ENCODE results near the gene ITFG2. TPM values are rescaled to one million over a fixed set of nuclear protein-coding genes. Genes with fewer than 3 reads are reported as not detected.
"Not testable (repeated sequence)": the region's sequence is repeated elsewhere in the genome, so short reads cannot be mapped to it uniquely, and the experiment has no call there.

The ITFG2 gene
- total RNA-seq, 1 donor from 2014 or later, result 23.6 TPM

GRCh38 chr12:2862876-2863275 is 50.4 kb downstream of the ITFG2 start:
- no peak for DNase-seq (ENCODE audit: low spot score)

GRCh38 chr12:2863402-2863801 is 50.9 kb downstream of the ITFG2 start:
- not testable (repeated sequence) for DNase-seq (ENCODE audit: low spot score)

GRCh38 chr12:2864198-2864597 is 51.7 kb downstream of the ITFG2 start:
- DNase-seq (ENCODE audit: low spot score), result no peak

GRCh38 chr12:2868986-2869632 is 56.6 kb downstream of the ITFG2 start:
- DNase-seq (ENCODE audit: low spot score), result not testable (repeated sequence)

Other genes with a start within 250 kb of the ITFG2 start
- gene FKBP4, start 17.7 kb upstream of the ITFG2 start, total RNA-seq (ENCODE audit: insufficient read depth, low replicate concordance), result 73.2 TPM
- 0.48 TPM for gene NRIP2, start 22.4 kb downstream of the ITFG2 start, total RNA-seq (ENCODE audit: insufficient read depth, low replicate concordance)
- 11.3 TPM for gene TEX52, start 44.4 kb downstream of the ITFG2 start, total RNA-seq (ENCODE audit: insufficient read depth, low replicate concordance)
- gene FOXM1, start 64.5 kb downstream of the ITFG2 start, total RNA-seq (ENCODE audit: insufficient read depth, low replicate concordance), result 7.5 TPM
- 17.3 TPM for gene RHNO1, start 64.6 kb downstream of the ITFG2 start, total RNA-seq (ENCODE audit: insufficient read depth, low replicate concordance)
- gene TULP3, start 78.2 kb downstream of the ITFG2 start, total RNA-seq (ENCODE audit: insufficient read depth, low replicate concordance), result 50.1 TPM
- 2.4 TPM for gene TEAD4, start 146.7 kb downstream of the ITFG2 start, total RNA-seq (ENCODE audit: insufficient read depth, low replicate concordance)

Measured in umbilical cord (tissue), 2 donors.